Suprapubic skin (tissue), 4 donors: ENCODE measurements around the gene LMTK2. TPM values are rescaled to one million over a fixed set of nuclear protein-coding genes. Genes with fewer than 3 reads are reported as not detected.

Experiments
- DNase-seq, 2 donors: peaks; one replicate each; pipeline ENCODE4 v3.0.0-alpha.2; 2019; ENCODE audit warnings: low spot score in 2 of 2
- H3K27ac ChIP-seq: fragments of 200-600 bp; sonication (generic); one replicate; pipeline ENCODE4 v1.5.1; 2019
- H3K27me3 ChIP-seq: fragments of 200-600 bp; sonication (generic); one replicate; pipeline ENCODE4 v1.5.1; 2019
- H3K36me3 ChIP-seq: fragments of 200-600 bp; sonication (generic); one replicate; pipeline ENCODE4 v1.5.1; 2019
- H3K4me1 ChIP-seq: fragments of 200-600 bp; sonication (generic); one replicate; pipeline ENCODE4 v1.5.1; 2019
- H3K4me3 ChIP-seq: fragments of 200-600 bp; sonication (generic); one replicate; pipeline ENCODE4 v1.5.1; 2019; ENCODE audit warnings: mild to moderate bottlenecking
- H3K9me3 ChIP-seq: fragments of 200-600 bp; sonication (generic); one replicate; pipeline ENCODE4 v1.5.1; 2019
- EP300 ChIP-seq: sonication (generic); formaldehyde crosslinking; IDR thresholded peaks from one replicate; pipeline ENCODE4 v1.6.1; 2017; ENCODE audit warnings: antibody characterized with exemption
- POLR2A ChIP-seq, 2 donors: fragments of 450-650 bp; IDR thresholded peaks; one replicate each; pipeline ENCODE4 v1.6.1; 2017; ENCODE audit warnings: antibody characterized with exemption in 2 of 2, mild to moderate bottlenecking in 2 of 2, moderate library complexity in 2 of 2
- POLR2AphosphoS5 ChIP-seq, 3 donors: sonication (generic); formaldehyde crosslinking; IDR thresholded peaks; one replicate each; pipeline ENCODE4 v1.6.1; 2017; ENCODE audit warnings: antibody characterized with exemption in 3 of 3
- WGBS: methylation state at CpG from one replicate; pipeline ENCODE4 v1.1.5; 2018; 5-methylcytosine and 5-hydroxymethylcytosine counted together
- total RNA-seq, 4 donors: library from RNA; depleted of rRNA; stranded (reverse); fragments of >200 nt; gene quantifications; one replicate each; pipeline ENCODE4 v1.1.0, GENCODE V29; 2016
- TF ChIP-seq, protein P1 (sequence below), 2 donors: fragments of 200-600 bp in 1 of 2; fragments of 450-650 bp in 1 of 2; sonication (generic) in 1 of 2; IDR thresholded peaks; one replicate each; pipeline ENCODE4 v1.5.1; 2016 to 2019; ENCODE audit warnings: antibody characterized with exemption in 2 of 2, mild to moderate bottlenecking in 1 of 2, moderate library complexity in 1 of 2

LMTK2 gene
- total RNA-seq, 4 donors from 2014 or later: 34.0 to 45.1 (median 39.8) TPM

GRCh38 chr7:98123365-98123696, 16.7 kb downstream of the LMTK2 start:
- Histone ChIP-seq H3K4me3 (no peak overlapping the region), H3K4me1 (no peaks in the 10 kb centered on the region), H3K36me3 (no peaks in the 10 kb centered on the region), H3K9me3 (no peaks in the 10 kb centered on the region), H3K27ac (no peak overlapping the region), H3K27me3 (no peaks in the 10 kb centered on the region)
- no peak for DNase-seq
- 85% methylated on average over 4 of the region's 4 CpGs for WGBS
- TF ChIP-seq POLR2AphosphoS5 (IDR thresholded peaks at IDR 0.05): no peak
- TF ChIP-seq, protein P1, sequence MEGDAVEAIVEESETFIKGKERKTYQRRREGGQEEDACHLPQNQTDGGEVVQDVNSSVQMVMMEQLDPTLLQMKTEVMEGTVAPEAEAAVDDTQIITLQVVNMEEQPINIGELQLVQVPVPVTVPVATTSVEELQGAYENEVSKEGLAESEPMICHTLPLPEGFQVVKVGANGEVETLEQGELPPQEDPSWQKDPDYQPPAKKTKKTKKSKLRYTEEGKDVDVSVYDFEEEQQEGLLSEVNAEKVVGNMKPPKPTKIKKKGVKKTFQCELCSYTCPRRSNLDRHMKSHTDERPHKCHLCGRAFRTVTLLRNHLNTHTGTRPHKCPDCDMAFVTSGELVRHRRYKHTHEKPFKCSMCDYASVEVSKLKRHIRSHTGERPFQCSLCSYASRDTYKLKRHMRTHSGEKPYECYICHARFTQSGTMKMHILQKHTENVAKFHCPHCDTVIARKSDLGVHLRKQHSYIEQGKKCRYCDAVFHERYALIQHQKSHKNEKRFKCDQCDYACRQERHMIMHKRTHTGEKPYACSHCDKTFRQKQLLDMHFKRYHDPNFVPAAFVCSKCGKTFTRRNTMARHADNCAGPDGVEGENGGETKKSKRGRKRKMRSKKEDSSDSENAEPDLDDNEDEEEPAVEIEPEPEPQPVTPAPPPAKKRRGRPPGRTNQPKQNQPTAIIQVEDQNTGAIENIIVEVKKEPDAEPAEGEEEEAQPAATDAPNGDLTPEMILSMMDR (IDR thresholded peaks at IDR 0.05): no peak
- no peak for TF ChIP-seq EP300
- no peak for TF ChIP-seq POLR2A (IDR thresholded peaks at IDR 0.05)

DNA sequence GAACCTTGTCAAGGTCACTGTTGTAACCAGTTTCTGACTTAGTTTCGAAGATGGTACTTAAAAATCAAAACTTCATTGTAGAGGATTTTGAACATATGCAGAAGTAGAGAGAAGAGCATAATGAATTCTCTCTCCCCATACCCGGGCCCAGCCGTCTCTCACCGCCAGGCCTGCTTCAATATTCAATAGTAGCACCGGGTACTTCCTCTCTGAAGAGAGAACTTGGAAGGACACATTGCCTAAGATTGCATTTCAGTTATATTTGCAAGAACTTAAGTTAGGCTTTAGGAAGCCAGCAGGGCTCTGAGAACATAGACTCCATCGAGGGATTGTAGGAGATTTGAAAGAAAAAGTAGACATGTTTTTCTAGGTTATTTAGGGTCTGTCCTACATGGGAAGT, 19.1 kb downstream of the LMTK2 start:
- H3K4me1 ChIP-seq: no peaks in the 10 kb centered on the region
- 85% methylated on average over 6 of the region's 6 CpGs for WGBS
- TF ChIP-seq POLR2A (IDR thresholded peaks at IDR 0.05): no peak
- TF ChIP-seq POLR2AphosphoS5 (IDR thresholded peaks at IDR 0.05): no peak
- TF ChIP-seq, protein P1 (IDR thresholded peaks at IDR 0.05): no peak
- no peak for TF ChIP-seq EP300
- no peaks in the 10 kb centered on the region for H3K36me3 ChIP-seq
- no peak overlapping the region for H3K4me3 ChIP-seq
- peak in 1 of 2 donors; percentile 65 for DNase-seq
- no peaks in the 10 kb centered on the region for H3K9me3 ChIP-seq
- no peak overlapping the region for H3K27ac ChIP-seq
- H3K27me3 ChIP-seq: no peaks in the 10 kb centered on the region

DNA sequence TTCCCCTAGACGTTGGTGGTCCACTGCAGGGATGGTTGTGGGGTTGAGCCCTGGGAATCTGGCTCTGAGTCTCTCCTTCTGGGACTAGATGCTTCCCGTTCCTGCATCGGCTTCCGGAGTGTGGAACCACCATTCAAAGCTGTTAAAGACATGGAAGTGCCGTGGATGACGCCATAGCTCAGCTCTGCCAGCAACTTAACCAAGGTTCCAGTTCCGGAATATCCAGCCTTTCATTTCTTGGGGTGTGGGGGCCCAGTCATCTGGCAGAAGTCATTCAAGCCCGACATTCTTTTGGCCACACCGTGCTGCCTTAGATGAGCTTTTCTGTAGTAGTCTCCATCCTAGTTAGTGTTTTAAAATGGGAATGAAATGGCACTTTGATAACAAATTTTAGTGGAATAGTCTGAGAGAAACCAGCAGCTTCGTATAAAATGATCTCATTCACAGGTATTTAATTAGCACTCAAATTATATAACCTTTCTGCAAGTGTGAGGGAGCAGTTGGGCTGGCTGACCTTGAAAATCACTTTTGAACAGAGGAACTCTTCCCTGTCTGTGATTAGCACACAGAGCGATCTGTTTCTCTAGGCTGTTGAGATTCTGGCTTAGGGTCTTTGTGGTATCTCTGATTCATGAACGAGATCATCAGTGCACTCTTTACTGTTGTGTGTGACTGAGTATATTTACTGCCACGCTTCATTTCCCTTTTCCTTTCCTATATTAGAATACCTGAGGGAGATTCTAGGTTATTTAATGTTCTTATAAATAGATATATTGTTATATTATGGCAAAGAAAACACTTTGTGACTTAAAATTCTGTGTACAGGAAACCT, 19.9 kb downstream of the LMTK2 start:
- 83% methylated on average over 12 of the region's 13 CpGs for WGBS
- Histone ChIP-seq H3K4me3 (no peak overlapping the region), H3K4me1 (peaks cover 5% of the 10 kb centered on the region), H3K9me3 (no peaks in the 10 kb centered on the region), H3K36me3 (no peaks in the 10 kb centered on the region), H3K27me3 (no peaks in the 10 kb centered on the region), H3K27ac (no peak overlapping the region)
- TF ChIP-seq POLR2A (IDR thresholded peaks at IDR 0.05) (no peak), POLR2AphosphoS5 (IDR thresholded peaks at IDR 0.05) (no peak), EP300 (no peak)
- TF ChIP-seq, protein P1 (IDR thresholded peaks at IDR 0.05): no peak
- peak in 1 of 2 donors; percentile 54 for DNase-seq

GRCh38 chr7:98128346-98128745, 21.7 kb downstream of the LMTK2 start:
- DNase-seq: no peak
- WGBS: 94% methylated on average over 8 of the region's 8 CpGs
- Histone ChIP-seq H3K27me3 (no peaks in the 10 kb centered on the region), H3K4me3 (no peak overlapping the region), H3K4me1 (peaks cover 22% of the 10 kb centered on the region), H3K9me3 (no peaks in the 10 kb centered on the region), H3K36me3 (no peaks in the 10 kb centered on the region), H3K27ac (no peak overlapping the region)
- TF ChIP-seq EP300 (no peak), POLR2AphosphoS5 (IDR thresholded peaks at IDR 0.05) (no peak), POLR2A (IDR thresholded peaks at IDR 0.05) (no peak)
- TF ChIP-seq, protein P1 (IDR thresholded peaks at IDR 0.05): no peak

DNA sequence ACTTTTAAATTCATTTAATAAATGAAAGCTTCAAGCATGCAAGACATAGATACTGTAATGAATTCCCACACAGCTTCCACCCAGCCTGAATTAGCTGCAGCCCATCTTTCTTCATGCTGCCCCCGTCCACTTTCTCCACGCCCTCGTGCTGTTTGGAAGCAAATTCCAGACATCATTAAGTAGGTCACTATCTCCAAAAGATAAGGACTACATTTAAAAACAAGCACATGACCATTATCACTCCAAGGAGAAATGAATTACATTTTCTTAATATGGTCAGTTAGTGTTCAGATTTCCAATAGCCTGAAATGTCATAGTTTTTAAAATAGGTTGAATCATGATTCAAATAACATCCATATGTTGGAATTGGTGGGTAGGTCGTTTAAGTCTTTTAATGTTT, 24.3 kb downstream of the LMTK2 start:
- no peak for DNase-seq
- TF ChIP-seq, protein P1 (IDR thresholded peaks at IDR 0.05): no peak
- TF ChIP-seq POLR2AphosphoS5 (IDR thresholded peaks at IDR 0.05) (no peak), EP300 (no peak)
- no peaks in the 10 kb centered on the region for H3K9me3 ChIP-seq
- 62% methylated on average over 4 of the region's 4 CpGs for WGBS
- no peaks in the 10 kb centered on the region for H3K27me3 ChIP-seq
- H3K36me3 ChIP-seq: no peaks in the 10 kb centered on the region
- H3K4me1 ChIP-seq: peaks cover 40% of the 10 kb centered on the region
- H3K4me3 ChIP-seq: no peak overlapping the region
- no peak overlapping the region for H3K27ac ChIP-seq
